ENCODE data around the gene S1PR5. TPM values are rescaled to one million over a fixed set of nuclear protein-coding genes. Genes with fewer than 3 reads are reported as not detected.
"Not testable (repeated sequence)": the region's sequence is repeated elsewhere in the genome, so short reads cannot be mapped to it uniquely, and the experiment has no call there.

The S1PR5 gene
- total RNA-seq, 1 experiment from 2014 or later = 0.41 TPM

- Histone ChIP-seq H3K27me3 (replicated peaks; ENCODE audit: insufficient read depth, low read depth, low read length, poor library complexity) (no peaks in the 10 kb centered on the region), H3K9me3 (ENCODE audit: low read depth, low read length, poor library complexity, severe bottlenecking) (no peaks in the 10 kb centered on the region), H3K27ac (ENCODE audit: low read depth, low read length, poor library complexity, severe bottlenecking) (no peak overlapping the region), H3K36me3 (ENCODE audit: insufficient read depth, low read length, poor library complexity, severe bottlenecking) (no peaks in the 10 kb centered on the region), H3K4me3 (ENCODE audit: low read depth, low read length, poor library complexity, severe bottlenecking) (no peak overlapping the region), H3K4me1 (ENCODE audit: insufficient read depth, low read length, poor library complexity, severe bottlenecking) (no peaks in the 10 kb centered on the region)
- ChIA-PET POLR2A (ENCODE audit: low non-redundant PET) (no interaction called here), CTCF (no interaction called here)
- TF ChIP-seq CTCF (conservative IDR thresholded peaks at IDR 0.05; ENCODE audit: low read depth, low read length) = no peak
- no peak for TF ChIP-seq EZH2 (IDR thresholded peaks at IDR 0.05; ENCODE audit: borderline replicate concordance, low read depth, low read length, poor library complexity, severe bottlenecking)
- intact Hi-C loops (cut with micrococcal nuclease; ENCODE audit: unreplicated experiment) = no loop called here
- DNase-seq (ENCODE audit: low spot score) = no peak
- BruUV-seq (replicated peaks) = no TSS peak
Observed at GRCh38 chr19:10533646-10534386, 16.6 kb upstream of the S1PR5 start.

GRCh38 chr19:10532457-10532856 lies 15.2 kb upstream of the S1PR5 start:
- ChIA-PET POLR2A (ENCODE audit: low non-redundant PET) (no interaction called here), CTCF (no interaction called here)
- no peak overlapping the region for H3K27ac ChIP-seq (ENCODE audit: low read depth, low read length, poor library complexity, severe bottlenecking)
- H3K9me3 ChIP-seq (ENCODE audit: low read depth, low read length, poor library complexity, severe bottlenecking) = no peaks in the 10 kb centered on the region
- BruUV-seq (replicated peaks) = no TSS peak
- H3K27me3 ChIP-seq (replicated peaks; ENCODE audit: insufficient read depth, low read depth, low read length, poor library complexity) = no peaks in the 10 kb centered on the region
- no peaks in the 10 kb centered on the region for H3K4me1 ChIP-seq (ENCODE audit: insufficient read depth, low read length, poor library complexity, severe bottlenecking)
- no peaks in the 10 kb centered on the region for H3K36me3 ChIP-seq (ENCODE audit: insufficient read depth, low read length, poor library complexity, severe bottlenecking)
- no peak for DNase-seq (ENCODE audit: low spot score)
- no peak overlapping the region for H3K4me3 ChIP-seq (ENCODE audit: low read depth, low read length, poor library complexity, severe bottlenecking)
- intact Hi-C loops (cut with micrococcal nuclease; ENCODE audit: unreplicated experiment) = no loop called here
- TF ChIP-seq EZH2 (IDR thresholded peaks at IDR 0.05; ENCODE audit: borderline replicate concordance, low read depth, low read length, poor library complexity, severe bottlenecking) (no peak), CTCF (conservative IDR thresholded peaks at IDR 0.05; ENCODE audit: low read depth, low read length) (no peak)

GRCh38 chr19:10526887-10527286 lies 9.6 kb upstream of the S1PR5 start:
- H3K4me3 ChIP-seq (ENCODE audit: low read depth, low read length, poor library complexity, severe bottlenecking); H3K36me3 ChIP-seq (ENCODE audit: insufficient read depth, low read length, poor library complexity, severe bottlenecking); POLR2A ChIA-PET (ENCODE audit: low non-redundant PET); intact Hi-C loops (cut with micrococcal nuclease; ENCODE audit: unreplicated experiment); CTCF ChIA-PET; H3K27ac ChIP-seq (ENCODE audit: low read depth, low read length, poor library complexity, severe bottlenecking); H3K9me3 ChIP-seq (ENCODE audit: low read depth, low read length, poor library complexity, severe bottlenecking); BruUV-seq (replicated peaks); DNase-seq (ENCODE audit: low spot score); H3K27me3 ChIP-seq (replicated peaks; ENCODE audit: insufficient read depth, low read depth, low read length, poor library complexity); H3K4me1 ChIP-seq (ENCODE audit: insufficient read depth, low read length, poor library complexity, severe bottlenecking): not testable (repeated sequence)

GRCh38 chr19:10525636-10526035 lies 8.4 kb upstream of the S1PR5 start:
- Histone ChIP-seq H3K27me3 (replicated peaks; ENCODE audit: insufficient read depth, low read depth, low read length, poor library complexity) (no peaks in the 10 kb centered on the region), H3K9me3 (ENCODE audit: low read depth, low read length, poor library complexity, severe bottlenecking) (no peaks in the 10 kb centered on the region), H3K4me1 (ENCODE audit: insufficient read depth, low read length, poor library complexity, severe bottlenecking) (no peaks in the 10 kb centered on the region), H3K27ac (ENCODE audit: low read depth, low read length, poor library complexity, severe bottlenecking) (no peak overlapping the region), H3K36me3 (ENCODE audit: insufficient read depth, low read length, poor library complexity, severe bottlenecking) (no peaks in the 10 kb centered on the region), H3K4me3 (ENCODE audit: low read depth, low read length, poor library complexity, severe bottlenecking) (no peak overlapping the region)
- no TSS peak for BruUV-seq (replicated peaks)
- TF ChIP-seq EZH2 (IDR thresholded peaks at IDR 0.05; ENCODE audit: borderline replicate concordance, low read depth, low read length, poor library complexity, severe bottlenecking) = no peak
- no peak for TF ChIP-seq CTCF (conservative IDR thresholded peaks at IDR 0.05; ENCODE audit: low read depth, low read length)
- CTCF ChIA-PET = no interaction called here
- intact Hi-C loops (cut with micrococcal nuclease; ENCODE audit: unreplicated experiment) = no loop called here
- POLR2A ChIA-PET (ENCODE audit: low non-redundant PET) = no interaction called here
- no peak for DNase-seq (ENCODE audit: low spot score)

Data from A673 (cell line).